Loucy (cell line): Measurements from ENCODE around the gene VEPH1.

Source experiments
- H2AFZ ChIP-seq: fragments of 200-600 bp; sonication (generic); 2 replicates; pipeline ENCODE4 v1.6.0; 2016; ENCODE audit warnings: antibody characterized with exemption, mild to moderate bottlenecking, low read length, moderate library complexity
- H3F3A ChIP-seq: fragments of 200-600 bp; 2 replicates; pipeline ENCODE4 v1.6.0; 2016; ENCODE audit warnings: antibody characterized with exemption, low read depth, mild to moderate bottlenecking
- H3K27me3 ChIP-seq: fragments of 200-600 bp; sonication (generic); 2 replicates; pipeline ENCODE4 v1.6.1; 2014; ENCODE audit warnings: low read length, mild to moderate bottlenecking; ENCODE audit not compliant: insufficient read depth, poor library complexity, severe bottlenecking
- H3K36me3 ChIP-seq: fragments of 200-600 bp; sonication (generic); 2 replicates; pipeline ENCODE4 v1.6.1; 2016; ENCODE audit warnings: low read length; ENCODE audit not compliant: insufficient read depth
- H3K4me1 ChIP-seq: fragments of 200-600 bp; sonication (generic); 2 replicates; pipeline ENCODE4 v1.5.1; 2014; ENCODE audit warnings: low read length, mild to moderate bottlenecking; ENCODE audit not compliant: insufficient read depth, poor library complexity, severe bottlenecking
- H3K4me2 ChIP-seq: fragments of 200-600 bp; sonication (generic); 2 replicates; pipeline ENCODE4 v1.6.0; 2014; ENCODE audit warnings: antibody characterized with exemption, low read length, low read depth, mild to moderate bottlenecking; ENCODE audit not compliant: poor library complexity, severe bottlenecking
- H3K4me3 ChIP-seq: fragments of 200-600 bp; sonication (generic); 2 replicates; pipeline ENCODE4 v1.5.1; 2014; ENCODE audit warnings: low read length, mild to moderate bottlenecking, mixed read lengths; ENCODE audit not compliant: poor library complexity, severe bottlenecking
- H3K79me2 ChIP-seq: fragments of 200-600 bp; sonication (generic); 2 replicates; pipeline ENCODE4 v1.6.1; 2014; ENCODE audit warnings: low read length; ENCODE audit not compliant: insufficient read depth
- H3K9ac ChIP-seq: fragments of 200-600 bp; sonication (generic); 2 replicates; pipeline ENCODE4 v1.6.0; 2014; ENCODE audit warnings: mild to moderate bottlenecking, low read depth, low read length, moderate library complexity; ENCODE audit not compliant: poor library complexity, severe bottlenecking
- H3K9me2 ChIP-seq: fragments of 200-600 bp; sonication (generic); replicated peaks from 2 replicates; pipeline ENCODE4 v1.6.1; 2016; ENCODE audit warnings: low read depth, low read length, mixed read lengths
- H3K9me3 ChIP-seq: fragments of 200-600 bp; sonication (generic); 2 replicates; pipeline ENCODE4 v1.6.1; 2014; ENCODE audit warnings: mild to moderate bottlenecking, antibody characterized with exemption, low read length, low read depth; ENCODE audit not compliant: insufficient read depth
- H4K20me1 ChIP-seq: fragments of 200-600 bp; sonication (generic); 2 replicates; pipeline ENCODE4 v1.6.0; 2014; ENCODE audit warnings: antibody characterized with exemption, low read length, mild to moderate bottlenecking; ENCODE audit not compliant: insufficient read depth, poor library complexity, severe bottlenecking
- CTCF ChIP-seq: fragments of 200-600 bp; sonication (generic); conservative IDR thresholded peaks from 2 replicates; pipeline ENCODE4 v1.5.1; 2014; ENCODE audit warnings: mild to moderate bottlenecking, antibody characterized with exemption, low read length
- EZH2phosphoT487 ChIP-seq: fragments of 200-600 bp; IDR thresholded peaks from 2 replicates; pipeline ENCODE4 v1.6.1; 2018; ENCODE audit warnings: antibody characterized with exemption, mild to moderate bottlenecking, moderate library complexity, borderline replicate concordance

Gene VEPH1

GRCh38 chr3:157233923-157234322 is 269.3 kb downstream of the VEPH1 start:
- H3K4me3 ChIP-seq: no peak overlapping the region
- H3F3A ChIP-seq: no peaks in the 10 kb centered on the region
- no peaks in the 10 kb centered on the region for H3K79me2 ChIP-seq
- TF ChIP-seq EZH2phosphoT487 (no peak), CTCF (no peak)
- no peak overlapping the region for H3K9ac ChIP-seq
- H3K9me3 ChIP-seq: no peaks in the 10 kb centered on the region
- H3K27me3 ChIP-seq: no peaks in the 10 kb centered on the region
- H3K4me2 ChIP-seq: no peak overlapping the region
- H4K20me1 ChIP-seq: no peaks in the 10 kb centered on the region
- H3K9me2 ChIP-seq: no peaks in the 10 kb centered on the region
- no peak overlapping the region for H2AFZ ChIP-seq
- H3K36me3 ChIP-seq: no peaks in the 10 kb centered on the region
- no peaks in the 10 kb centered on the region for H3K4me1 ChIP-seq

GRCh38 chr3:157232141-157232540 is 271.1 kb downstream of the VEPH1 start:
- no peaks in the 10 kb centered on the region for H3K79me2 ChIP-seq
- no peak overlapping the region for H3K4me3 ChIP-seq
- no peak overlapping the region for H3K9ac ChIP-seq
- no peaks in the 10 kb centered on the region for H3K4me1 ChIP-seq
- H3K36me3 ChIP-seq: no peaks in the 10 kb centered on the region
- no peaks in the 10 kb centered on the region for H3K9me2 ChIP-seq
- no peaks in the 10 kb centered on the region for H3F3A ChIP-seq
- H3K9me3 ChIP-seq: no peaks in the 10 kb centered on the region
- H2AFZ ChIP-seq: no peak overlapping the region
- no peaks in the 10 kb centered on the region for H4K20me1 ChIP-seq
- no peak overlapping the region for H3K4me2 ChIP-seq
- TF ChIP-seq CTCF (no peak), EZH2phosphoT487 (no peak)
- no peaks in the 10 kb centered on the region for H3K27me3 ChIP-seq

GRCh38 chr3:157231071-157231470 is 272.1 kb downstream of the VEPH1 start:
- Histone ChIP-seq H4K20me1 (no peaks in the 10 kb centered on the region), H3K9me3 (no peaks in the 10 kb centered on the region), H3K79me2 (no peaks in the 10 kb centered on the region), H3K27me3 (no peaks in the 10 kb centered on the region), H3K36me3 (no peaks in the 10 kb centered on the region), H3K4me2 (no peak overlapping the region), H3K4me1 (no peaks in the 10 kb centered on the region), H2AFZ (no peak overlapping the region), H3F3A (no peaks in the 10 kb centered on the region), H3K4me3 (no peak overlapping the region), H3K9me2 (no peaks in the 10 kb centered on the region), H3K9ac (no peak overlapping the region)
- TF ChIP-seq EZH2phosphoT487: no peak
- TF ChIP-seq CTCF: no peak
